Measurements from ENCODE around the gene GPR146. TPM values are rescaled to one million over a fixed set of nuclear protein-coding genes. Genes with fewer than 3 reads are reported as not detected.

The GPR146 gene
- total and polyA plus RNA-seq, 2 of the 13 experiments (the other 11 are each of a cell fraction or from before 2014, with no cell fraction given) = 2.0 to 15.9 TPM

- TF ChIP-seq CREBL2 (CRISPR knock-in tag; IDR thresholded peaks at IDR 0.05; ENCODE audit: borderline replicate concordance) (no peak), AKAP8 (CRISPR knock-in tag; IDR thresholded peaks at IDR 0.05) (peak; percentile 72; the same call in 1 of the 2 replicates), CHD2 (IDR thresholded peaks at IDR 0.05; ENCODE audit: low read depth, low read length) (peak; percentile 88), ZNF772 (CRISPR knock-in tag; IDR thresholded peaks at IDR 0.05) (peak; percentile 51; the same call in 1 of the 2 replicates), TOE1 (CRISPR knock-in tag; IDR thresholded peaks at IDR 0.05) (no peak), ZSCAN30 (CRISPR knock-in tag; IDR thresholded peaks at IDR 0.05) (no peak), ZNF329 (CRISPR knock-in tag; IDR thresholded peaks at IDR 0.05; ENCODE audit: low read depth) (no peak; the same call in 1 of the 2 replicates), SKI (IDR thresholded peaks at IDR 0.05; ENCODE audit: partially characterized antibody) (peak; percentile 71), MYPOP (CRISPR knock-in tag; IDR thresholded peaks at IDR 0.05) (no peak), TFDP2 (CRISPR knock-in tag; IDR thresholded peaks at IDR 0.05) (0 out of 2 replicates have a peak, but pooled peaks have one; percentile 41), FOXO1 (CRISPR knock-in tag; IDR thresholded peaks at IDR 0.05) (0 out of 2 replicates have a peak, but pooled peaks have one; percentile 27), ZNF572 (CRISPR knock-in tag; IDR thresholded peaks at IDR 0.05) (peak; percentile 34; the same call in 1 of the 2 replicates), MXI1 (IDR thresholded peaks at IDR 0.05; ENCODE audit: borderline replicate concordance, low read depth, low read length) (peak; percentile 55; the same call in 1 of the 3 replicates), RNF2 (conservative IDR thresholded peaks at IDR 0.05; ENCODE audit: low read depth) (peak; percentile 76), NFE2L2 (IDR thresholded peaks at IDR 0.05; ENCODE audit: low read length) (no peak), TRIM22 (IDR thresholded peaks at IDR 0.05) (no peak), ATF5 (CRISPR knock-in tag; IDR thresholded peaks at IDR 0.05; ENCODE audit: low read depth) (no peak), MEIS2 (CRISPR knock-in tag; IDR thresholded peaks at IDR 0.05) (0 out of 2 replicates have a peak, but pooled peaks have one; percentile 76), U2AF2 (IDR thresholded peaks at IDR 0.05; ENCODE audit: low read depth, low read length) (no peak), ZNF589 (CRISPR knock-in tag; conservative IDR thresholded peaks at IDR 0.05) (no peak), JUN (CRISPR knock-in tag; IDR thresholded peaks at IDR 0.05) (no peak), ZNF281 (CRISPR knock-in tag; IDR thresholded peaks at IDR 0.05; ENCODE audit: borderline replicate concordance) (no peak; the same call in 1 of the 2 replicates), GPN1 (CRISPR knock-in tag; IDR thresholded peaks at IDR 0.05; ENCODE audit: borderline replicate concordance) (no peak)
These were observed 48.6 kb downstream of the GPR146 start (continued) for GRCh38 chr7:1092806-1093501.

All from HepG2 (cell line).